ENCODE measurements around the gene LBHD2. TPM values are rescaled to one million over a fixed set of nuclear protein-coding genes. Genes with fewer than 3 reads are reported as not detected.

The LBHD2 gene
- total and polyA plus RNA-seq, 10 donors: 0.52 to 0.55 TPM; not detected in 8

DNA sequence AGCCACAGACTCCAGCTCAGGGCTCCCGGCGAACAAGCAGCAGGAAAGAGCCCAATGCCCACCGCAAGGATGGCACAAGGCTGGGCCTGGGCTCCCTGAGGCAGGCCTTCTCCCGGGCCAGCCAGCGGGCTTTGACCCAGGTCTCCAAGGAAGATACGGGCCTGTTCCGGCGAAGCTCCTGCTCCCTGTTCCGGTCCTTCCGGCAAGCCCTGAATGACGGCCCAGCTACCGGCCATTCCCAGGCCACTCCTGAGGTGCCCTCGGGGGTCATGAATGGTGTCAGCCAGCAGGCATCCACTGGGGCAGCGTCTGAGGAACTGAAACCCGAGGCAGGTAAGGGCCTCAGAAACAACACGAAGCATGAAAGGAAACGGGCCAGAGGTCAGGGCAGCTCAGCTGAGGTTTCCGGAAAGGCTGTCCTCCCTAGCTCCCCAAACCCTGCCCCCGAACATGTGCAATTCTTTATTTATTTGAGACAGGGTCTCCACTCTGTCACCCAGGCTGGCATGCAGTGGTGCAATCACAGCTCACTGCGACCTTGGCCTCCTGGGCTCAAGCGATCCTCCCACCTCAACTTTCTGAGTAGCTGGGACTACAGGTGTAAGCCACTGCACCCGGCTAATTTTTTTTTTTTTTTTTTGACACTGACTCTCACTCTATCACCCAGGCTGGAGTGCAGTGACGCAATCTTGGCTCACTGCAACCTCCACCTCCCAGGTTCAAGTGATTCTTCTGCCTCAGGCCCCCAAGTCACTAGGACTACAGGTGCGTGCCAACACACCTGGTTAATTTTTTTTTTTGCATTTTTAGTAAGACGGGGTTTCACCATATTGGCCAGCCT, 16.5 kb downstream of the LBHD2 start:
- no peak for DNase-seq
- Histone ChIP-seq H3K4me3 (no peak overlapping the region), H3K4me1 (peaks cover 12 to 88% (median 72%) of the 10 kb centered on the region in 6 donors), H3K27me3 (replicated peaks in 1 of 7) (peaks cover 6 to 43% (median 33%) of the 10 kb centered on the region in 7 donors), H3K27ac (peak overlapping the region in 4 of 8 donors; percentile 7 to 59 (median 46)), H3K36me3 (no peaks in the 10 kb centered on the region), H3K9me3 (no peaks in the 10 kb centered on the region)
- no peak for TF ChIP-seq POLR2A (IDR thresholded peaks at IDR 0.05)
- peak in 1 of 3 donors; percentile 17 for TF ChIP-seq POLR2AphosphoS5 (IDR thresholded peaks at IDR 0.05)
- 65 to 82% (median 74%) methylated on average over 23 to 25 of the region's 25 CpGs for WGBS, 5 donors
- intact Hi-C loops (cut with DNase I; ENCODE audit: low total_unique reads): loop anchor here (10.0 kb wide), 2 partner anchors 84 to 194 kb away; no protein-coding TSS in a partner anchor

DNA sequence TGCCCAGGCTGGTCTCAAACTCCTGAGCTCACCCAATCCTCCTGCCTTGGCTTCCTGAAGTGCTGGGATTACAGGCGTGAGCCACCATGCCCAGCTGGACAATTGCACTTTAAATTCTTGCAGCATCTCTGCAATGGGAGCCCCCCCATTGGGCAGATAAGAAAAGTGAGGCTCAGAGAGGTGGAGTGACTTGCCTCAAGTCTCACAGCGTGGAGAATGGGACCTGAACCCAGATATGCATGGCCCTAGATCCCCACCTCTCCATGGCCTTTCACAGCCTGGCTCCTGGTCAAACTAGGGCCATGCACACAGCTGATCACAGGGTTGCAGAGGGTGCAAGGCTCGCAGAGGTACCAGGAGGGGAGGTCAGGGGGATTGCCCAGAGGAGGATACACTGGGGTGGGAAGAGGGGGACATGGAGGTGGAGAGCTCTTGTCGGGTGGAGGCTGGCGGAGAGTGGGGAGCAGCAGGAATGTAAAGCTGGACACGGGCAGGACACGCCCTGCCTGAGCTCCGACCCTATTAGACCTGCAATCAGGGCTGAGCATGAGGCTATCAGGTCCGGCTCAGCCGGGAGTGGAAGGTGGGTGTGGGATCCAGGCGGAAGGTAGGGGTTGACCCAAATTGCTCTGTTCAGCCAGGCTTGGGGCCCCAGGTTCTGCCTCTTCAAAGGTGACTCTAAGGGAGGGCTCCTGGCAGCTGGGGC, 17.4 kb downstream of the LBHD2 start:
- intact Hi-C loops (cut with DNase I; ENCODE audit: low total_unique reads): loop anchor here (10.0 kb wide), 2 partner anchors 83 to 193 kb away; no protein-coding TSS in a partner anchor
- H3K36me3 ChIP-seq: no peaks in the 10 kb centered on the region
- H3K4me3 ChIP-seq: no peak overlapping the region
- DNase-seq: no peak
- TF ChIP-seq POLR2A (IDR thresholded peaks at IDR 0.05): no peak
- TF ChIP-seq, protein P1, sequence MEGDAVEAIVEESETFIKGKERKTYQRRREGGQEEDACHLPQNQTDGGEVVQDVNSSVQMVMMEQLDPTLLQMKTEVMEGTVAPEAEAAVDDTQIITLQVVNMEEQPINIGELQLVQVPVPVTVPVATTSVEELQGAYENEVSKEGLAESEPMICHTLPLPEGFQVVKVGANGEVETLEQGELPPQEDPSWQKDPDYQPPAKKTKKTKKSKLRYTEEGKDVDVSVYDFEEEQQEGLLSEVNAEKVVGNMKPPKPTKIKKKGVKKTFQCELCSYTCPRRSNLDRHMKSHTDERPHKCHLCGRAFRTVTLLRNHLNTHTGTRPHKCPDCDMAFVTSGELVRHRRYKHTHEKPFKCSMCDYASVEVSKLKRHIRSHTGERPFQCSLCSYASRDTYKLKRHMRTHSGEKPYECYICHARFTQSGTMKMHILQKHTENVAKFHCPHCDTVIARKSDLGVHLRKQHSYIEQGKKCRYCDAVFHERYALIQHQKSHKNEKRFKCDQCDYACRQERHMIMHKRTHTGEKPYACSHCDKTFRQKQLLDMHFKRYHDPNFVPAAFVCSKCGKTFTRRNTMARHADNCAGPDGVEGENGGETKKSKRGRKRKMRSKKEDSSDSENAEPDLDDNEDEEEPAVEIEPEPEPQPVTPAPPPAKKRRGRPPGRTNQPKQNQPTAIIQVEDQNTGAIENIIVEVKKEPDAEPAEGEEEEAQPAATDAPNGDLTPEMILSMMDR (IDR thresholded peaks at IDR 0.05 in 8 of 11, conservative IDR thresholded peaks at IDR 0.05 in 3 of 11): no peak
- TF ChIP-seq POLR2AphosphoS5 (IDR thresholded peaks at IDR 0.05): no peak
- 93 to 97% (median 94%) methylated on average over 11 of the region's 11 CpGs for WGBS, 5 donors
- no peaks in the 10 kb centered on the region for H3K9me3 ChIP-seq
- H3K27ac ChIP-seq: peak overlapping the region in 2 of 8 donors; percentile 14 to 52
- H3K27me3 ChIP-seq (replicated peaks in 1 of 7): peaks cover 6 to 52% (median 33%) of the 10 kb centered on the region in 7 donors
- peaks cover 12 to 91% (median 75%) of the 10 kb centered on the region in 6 donors for H3K4me1 ChIP-seq

DNA sequence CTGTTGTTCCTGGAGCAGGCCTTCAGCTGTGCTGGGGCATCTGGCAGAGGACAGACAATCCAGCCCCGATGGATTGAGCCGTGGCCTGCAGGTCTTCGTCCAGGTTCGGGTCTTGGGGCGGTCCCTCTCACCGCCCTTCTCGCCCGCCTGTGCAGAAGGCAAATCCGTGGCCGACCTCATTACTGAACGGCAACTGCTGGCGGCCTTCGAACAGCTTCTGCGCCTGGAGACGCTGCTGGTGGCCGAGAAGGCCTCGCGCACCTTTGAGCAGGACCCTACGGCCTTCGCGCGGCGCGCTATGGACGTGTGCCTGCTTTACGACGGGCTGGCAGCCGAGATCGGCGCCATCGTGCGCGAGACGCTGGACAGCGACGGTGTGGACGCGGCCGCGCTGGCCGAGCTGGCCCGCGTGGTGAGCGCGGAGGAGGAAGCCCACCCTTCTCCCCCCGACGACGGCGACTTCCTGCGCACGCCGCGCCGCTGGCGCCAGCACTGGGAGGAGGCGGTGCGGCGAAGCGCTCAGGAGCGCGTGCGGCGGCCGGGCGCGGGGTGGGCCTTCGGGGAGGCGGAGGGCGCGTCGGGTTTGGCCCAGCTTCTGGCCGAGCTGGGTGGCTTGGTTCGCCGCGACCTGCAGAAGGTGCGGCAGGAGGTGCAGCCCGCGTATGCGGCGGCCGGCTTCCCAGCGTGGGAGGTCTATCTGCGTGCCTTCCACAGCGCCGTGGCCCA, 18.1 kb downstream of the LBHD2 start:
- TF ChIP-seq POLR2A (IDR thresholded peaks at IDR 0.05) (no peak), POLR2AphosphoS5 (IDR thresholded peaks at IDR 0.05) (no peak)
- TF ChIP-seq, protein P1 (IDR thresholded peaks at IDR 0.05 in 8 of 11, conservative IDR thresholded peaks at IDR 0.05 in 3 of 11): no peak
- Histone ChIP-seq H3K9me3 (no peaks in the 10 kb centered on the region), H3K27ac (no peak overlapping the region), H3K27me3 (replicated peaks in 1 of 7) (peaks cover 6 to 59% (median 33%) of the 10 kb centered on the region in 7 donors), H3K36me3 (no peaks in the 10 kb centered on the region), H3K4me1 (peaks cover 12 to 89% (median 75%) of the 10 kb centered on the region in 6 donors), H3K4me3 (peak overlapping the region in 2 of 8 donors; percentile 1 to 17)
- no peak for DNase-seq
- 34 to 54% (median 43%) methylated on average over 40 to 85 of the region's 85 CpGs for WGBS, 5 donors
- intact Hi-C loops (cut with DNase I; ENCODE audit: low total_unique reads): loop anchor here (10.0 kb wide), 2 partner anchors 83 to 193 kb away; no protein-coding TSS in a partner anchor

DNA sequence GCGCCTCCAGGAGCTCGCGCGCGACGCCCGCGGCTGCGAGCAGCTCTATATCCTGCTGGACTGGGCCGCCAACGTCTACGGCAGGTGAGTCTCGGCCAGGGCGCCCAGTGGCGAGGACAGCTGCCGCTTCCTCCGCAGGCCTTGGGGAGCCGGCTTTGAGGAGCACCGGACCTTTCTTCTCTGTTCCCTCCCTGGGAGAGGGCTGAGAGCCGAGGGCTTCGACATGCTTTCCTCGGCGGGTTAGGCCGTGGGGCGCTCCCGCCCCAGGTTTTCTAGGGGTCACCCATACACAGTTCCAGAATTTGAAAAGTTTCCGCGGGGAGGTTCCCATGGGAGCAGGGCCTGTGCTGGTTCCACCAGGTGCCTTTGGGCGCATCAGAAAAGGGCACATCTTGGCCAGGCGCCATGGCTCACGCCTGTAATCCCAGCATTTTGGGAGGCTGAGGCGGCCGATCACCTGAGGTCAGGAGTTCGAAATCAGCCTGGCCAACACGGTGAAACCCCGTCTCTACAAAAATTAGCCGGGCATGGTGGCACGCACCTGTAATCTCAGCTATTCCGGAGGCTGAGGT, 18.8 kb downstream of the LBHD2 start:
- intact Hi-C loops (cut with DNase I; ENCODE audit: low total_unique reads): loop anchor here (10.0 kb wide), 2 partner anchors 82 to 192 kb away; no protein-coding TSS in a partner anchor
- no peaks in the 10 kb centered on the region for H3K36me3 ChIP-seq
- peaks cover 6 to 66% (median 33%) of the 10 kb centered on the region in 7 donors for H3K27me3 ChIP-seq (replicated peaks in 1 of 7)
- DNase-seq: no peak
- peak overlapping the region in 2 of 8 donors; percentile 1 to 17 for H3K4me3 ChIP-seq
- H3K4me1 ChIP-seq: peaks cover 12 to 82% (median 70%) of the 10 kb centered on the region in 6 donors
- no peak overlapping the region for H3K27ac ChIP-seq
- 44 to 60% (median 48%) methylated on average over 18 to 39 of the region's 39 CpGs for WGBS, 5 donors
- TF ChIP-seq POLR2AphosphoS5 (IDR thresholded peaks at IDR 0.05) (no peak), POLR2A (IDR thresholded peaks at IDR 0.05) (no peak)
- TF ChIP-seq, protein P1 (IDR thresholded peaks at IDR 0.05 in 8 of 11, conservative IDR thresholded peaks at IDR 0.05 in 3 of 11): no peak
- no peaks in the 10 kb centered on the region for H3K9me3 ChIP-seq
